Measurements from ENCODE around the gene ARHGEF39. TPM values are rescaled to one million over a fixed set of nuclear protein-coding genes. Genes with fewer than 3 reads are reported as not detected.

Gene ARHGEF39
- total and polyA plus RNA-seq, 9 of the 15 experiments (the other 6 are each of a cell fraction or from before 2014, with no cell fraction given): 2.8 to 21.7 (median 12.9) TPM

- TF ChIP-seq ETS1 (conservative IDR thresholded peaks at IDR 0.05; ENCODE audit: control insufficient read depth, low read depth, low read length): peak; percentile 53; the same call in 1 of the 2 replicates
- TF ChIP-seq E2F6 (IDR thresholded peaks at IDR 0.05; ENCODE audit: borderline replicate concordance in 1 of 2, extremely low read depth in 1 of 2, insufficient read depth in 1 of 2, insufficient read length in 1 of 2, low read depth in 1 of 2, low read length in 1 of 2, poor library complexity in 1 of 2, severe bottlenecking in 1 of 2): peak; percentile 24 to 66
- TF ChIP-seq KLF1 (tag; IDR thresholded peaks at IDR 0.05): no peak
- no peak for TF ChIP-seq ILK (tag; IDR thresholded peaks at IDR 0.05; ENCODE audit: borderline replicate concordance, low read depth)
- no peak for TF ChIP-seq SMAD3 (CRISPR knock-in tag; conservative IDR thresholded peaks at IDR 0.05)
- TF ChIP-seq ARNT (IDR thresholded peaks at IDR 0.05): no peak
- no peak for TF ChIP-seq FUS (optimal IDR thresholded peaks at IDR 0.05; ENCODE audit: low read depth, low read length)
- TF ChIP-seq ZFX (CRISPR knock-in tag; IDR thresholded peaks at IDR 0.05): peak; percentile 83
- peak; percentile 87 for TF ChIP-seq RBFOX2 (IDR thresholded peaks at IDR 0.05; ENCODE audit: low read depth, low read length)
- TF ChIP-seq RNF219 (CRISPR knock-in tag; IDR thresholded peaks at IDR 0.05): no peak
- no peak for TF ChIP-seq SNIP1 (IDR thresholded peaks at IDR 0.05; ENCODE audit: low read depth)
- peak; percentile 84 to 89 (median 87) for TF ChIP-seq CTCF (IDR thresholded peaks at IDR 0.05 in 2 of 3, conservative IDR thresholded peaks at IDR 0.05 in 1 of 3; ENCODE audit: insufficient read depth in 2 of 3, low read depth in 1 of 3, low read length in 3 of 3)
- peak; percentile 41; the same call in 1 of the 2 replicates for TF ChIP-seq EP400 (IDR thresholded peaks at IDR 0.05)
- TF ChIP-seq PML (IDR thresholded peaks at IDR 0.05; ENCODE audit: low read length): no peak
- no peak for TF ChIP-seq ARID2 (IDR thresholded peaks at IDR 0.05)
- no peak for TF ChIP-seq DIDO1 (tag; IDR thresholded peaks at IDR 0.05; ENCODE audit: low read depth)
- no peak for TF ChIP-seq CBX8 (IDR thresholded peaks at IDR 0.05; ENCODE audit: borderline replicate concordance, extremely low read depth, low read depth, low read length, poor library complexity, severe bottlenecking)
- TF ChIP-seq KDM5B (IDR thresholded peaks at IDR 0.05; ENCODE audit: insufficient replicate concordance, low read depth, low read length): peak; percentile 66
- no peak for TF ChIP-seq ZNF133 (CRISPR knock-in tag; IDR thresholded peaks at IDR 0.05)
- TF ChIP-seq TCF7L2 (IDR thresholded peaks at IDR 0.05; ENCODE audit: low read depth, low read length): no peak
These were observed 18.3 kb downstream of the ARHGEF39 start (continued) for GRCh38 chr9:35646533-35647265.
